SK-N-SH (cell line): ENCODE results near the gene ZNRF4. TPM values are rescaled to one million over a fixed set of nuclear protein-coding genes. Genes with fewer than 3 reads are reported as not detected.

Source experiments
- CTCF ChIA-PET: fragments of 300-600, 350-600 bp; formaldehyde crosslinking; extraction: SDS; loops from one replicate; lab custom pipeline; 2021; lab: Yijun Ruan, JAX
- POLR2A ChIA-PET: fragments of 350-600 bp; sonication (Branson Sonifier 250); formaldehyde crosslinking; extraction: SDS; loops from one replicate; lab custom pipeline; 2020; ENCODE audit warnings: antibody characterized with exemption, inconsistent platforms; lab: Yijun Ruan, JAX
- DNase-seq: peaks from one replicate; pipeline ENCODE4 v3.0.0; 2012
- H2AFZ ChIP-seq: fragments of 200-600 bp; sonication (generic); 2 replicates; pipeline ENCODE4 v1.8.1; 2016; ENCODE audit warnings: antibody characterized with exemption, mild to moderate bottlenecking, low read depth
- H3F3A ChIP-seq: fragments of 200-600 bp; sonication (generic); replicated peaks from 2 replicates; pipeline ENCODE3; 2016; ENCODE audit warnings: antibody characterized with exemption, mild to moderate bottlenecking; ENCODE audit not compliant: insufficient read depth
- H3K27ac ChIP-seq, 2 experiments: fragments of 200-500 bp in 1 of 2; fragments of 200-600 bp in 1 of 2; sonication (Bioruptor generic) in 1 of 2; sonication (generic), shearing (Covaris generic) in 1 of 2; 2 replicates each; pipeline versions ENCODE4 v1.5.1 to v1.6.1; 2014 to 2016; ENCODE audit warnings: low read depth in 2 of 2, inconsistent platforms in 1 of 2, low read length in 1 of 2, mild to moderate bottlenecking in 1 of 2, mixed read lengths in 1 of 2
- H3K27me3 ChIP-seq: fragments of 200-600 bp; sonication (generic), shearing (Covaris generic); 2 replicates; pipeline ENCODE4 v1.6.1; 2016; ENCODE audit warnings: mixed run types; ENCODE audit not compliant: insufficient read depth
- H3K36me3 ChIP-seq, 2 experiments: fragments of 200-500 bp in 1 of 2; fragments of 200-600 bp in 1 of 2; sonication (Bioruptor generic) in 1 of 2; sonication (generic) in 1 of 2; replicated peaks in 1 of 2; 2 replicates each; pipeline versions ENCODE3 to v1.5.1; 2014 to 2016; ENCODE audit warnings: low read length in 1 of 2, mild to moderate bottlenecking in 1 of 2; ENCODE audit not compliant: insufficient read depth in 2 of 2, control insufficient read depth in 1 of 2
- H3K4me1 ChIP-seq, 2 experiments: fragments of 200-500 bp in 1 of 2; fragments of 200-600 bp in 1 of 2; sonication (Bioruptor generic) in 1 of 2; sonication (generic), shearing (Covaris generic) in 1 of 2; 2 replicates each; pipeline versions ENCODE4 v1.5.1 to v1.6.1; 2014 to 2016; ENCODE audit warnings: low read depth in 1 of 2, low read length in 1 of 2, mixed run types in 1 of 2; ENCODE audit not compliant: insufficient read depth in 2 of 2, control insufficient read depth in 1 of 2
- H3K4me2 ChIP-seq: fragments of 200-600 bp; sonication (generic), shearing (Covaris generic); 2 replicates; pipeline ENCODE4 v1.6.1; 2017; ENCODE audit warnings: mixed run types
- H3K4me3 ChIP-seq, 2 experiments: fragments of 200-500 bp in 1 of 2; fragments of 200-600 bp in 1 of 2; sonication (Bioruptor generic) in 1 of 2; sonication (generic), shearing (Covaris generic) in 1 of 2; 2 replicates each; pipeline versions ENCODE4 v1.5.1 to v1.8.1; 2014 to 2016; ENCODE audit warnings: low read depth in 2 of 2, inconsistent platforms in 1 of 2, low read length in 1 of 2, mild to moderate bottlenecking in 1 of 2, mixed read lengths in 1 of 2, moderate library complexity in 1 of 2
- H3K79me2 ChIP-seq: fragments of 200-600 bp; sonication (generic); 2 replicates; pipeline ENCODE4 v1.8.1; 2017; ENCODE audit warnings: mild to moderate bottlenecking; ENCODE audit not compliant: insufficient read depth
- H3K9ac ChIP-seq: fragments of 200-600 bp; sonication (generic); 2 replicates; pipeline ENCODE4 v1.6.1; 2017; ENCODE audit warnings: mixed run types
- H3K9me2 ChIP-seq: fragments of 200-600 bp; sonication (generic); 2 replicates; pipeline ENCODE4 v1.6.1; 2017; ENCODE audit warnings: mixed run types
- H3K9me3 ChIP-seq: fragments of 200-600 bp; sonication (generic); 2 replicates; pipeline ENCODE4 v1.6.1; 2017; ENCODE audit warnings: mixed run types, mild to moderate bottlenecking, moderate library complexity
- H4K20me1 ChIP-seq: fragments of 200-600 bp; sonication (generic); 2 replicates; pipeline ENCODE4 v1.6.1; 2017; ENCODE audit warnings: mild to moderate bottlenecking, mixed run types; ENCODE audit not compliant: insufficient read depth
- ELF1 ChIP-seq: IDR thresholded peaks from 2 replicates; pipeline ENCODE4 v1.4.0; 2012
- EZH2phosphoT487 ChIP-seq: fragments of 200-600 bp; sonication (generic); IDR thresholded peaks from 2 replicates; pipeline ENCODE4 v1.6.1; 2017; ENCODE audit warnings: low read depth, mixed run types, mild to moderate bottlenecking, antibody characterized with exemption, moderate library complexity, borderline replicate concordance
- MAX ChIP-seq: IDR thresholded peaks from 2 replicates; pipeline ENCODE4 v1.4.0; 2012; ENCODE audit warnings: low read depth
- NRF1 ChIP-seq: IDR thresholded peaks from 2 replicates; pipeline ENCODE4 v1.6.1; 2012; ENCODE audit warnings: low read depth, mild to moderate bottlenecking, low read length
- POLR2AphosphoS5 ChIP-seq: IDR thresholded peaks from 2 replicates; pipeline ENCODE4 v1.6.1; 2012; ENCODE audit warnings: low read depth, low read length
- RCOR1 ChIP-seq: fragments of 150-350 bp; IDR thresholded peaks from 2 replicates; pipeline ENCODE4 v1.6.1; 2017; ENCODE audit warnings: antibody characterized with exemption, low read length
- SIN3A ChIP-seq: IDR thresholded peaks from 2 replicates; pipeline ENCODE4 v1.6.1; 2012; ENCODE audit warnings: low read depth, mild to moderate bottlenecking, low read length, moderate library complexity, borderline replicate concordance
- TAF1 ChIP-seq: IDR thresholded peaks from 2 replicates; pipeline ENCODE4 v1.6.1; 2012; ENCODE audit warnings: low read depth, mild to moderate bottlenecking, low read length, moderate library complexity, borderline replicate concordance
- ZBTB33 ChIP-seq: IDR thresholded peaks from 2 replicates; pipeline ENCODE4 v1.4.0; 2012; ENCODE audit warnings: low read depth, borderline replicate concordance
- whole genome bisulfite sequencing: methylation state at CpG from one replicate; pipeline ENCODE4 v1.1.6; 2017; ENCODE audit warnings: low lambda C conversion rate; 5-methylcytosine and 5-hydroxymethylcytosine counted together
- polyA plus RNA-seq, 3 experiments: library from polyadenylated mRNA; depleted of rRNA; stranded (reverse); fragments of >200 nt; gene quantifications; 2 replicates each; pipeline ENCODE4 v1.2.3, GENCODE V29; 2012
- TF ChIP-seq, protein P1 (sequence below): IDR thresholded peaks from 2 replicates; pipeline ENCODE4 v1.6.1; 2012; ENCODE audit warnings: mild to moderate bottlenecking, low read depth, low read length, moderate library complexity

The ZNRF4 gene
- polyA plus RNA-seq, 1 of the 3 experiments (the other 2 are of a cell fraction), result not detected

GRCh38 chr19:5444431-5444830 is 10.8 kb upstream of the ZNRF4 start (continued):
- TF ChIP-seq ELF1 (no peak), TAF1 (no peak), ZBTB33 (no peak), RCOR1 (no peak)
- TF ChIP-seq, all 33 proteins: peak for 0

DNA sequence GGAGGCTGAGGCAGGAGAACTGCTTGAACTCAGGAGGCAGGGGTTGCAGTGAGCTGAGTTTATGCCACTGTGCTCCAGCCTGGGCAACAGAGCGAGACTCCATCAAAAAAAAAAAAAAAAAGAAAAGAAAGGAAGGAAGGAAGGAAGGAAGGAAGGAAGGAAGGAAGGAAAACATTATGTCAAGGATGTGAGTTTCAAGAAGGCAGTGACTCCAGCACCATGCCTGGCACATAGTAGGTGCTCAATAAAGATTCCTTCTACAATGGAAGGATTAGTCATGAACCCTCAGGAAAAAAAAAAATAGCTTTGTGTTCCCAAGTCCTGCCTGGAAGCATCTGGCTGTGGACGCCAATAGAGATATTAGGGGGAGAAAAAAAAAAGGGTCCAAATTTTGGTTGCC is 10.1 kb upstream of the ZNRF4 start:
- TF ChIP-seq, protein P1, sequence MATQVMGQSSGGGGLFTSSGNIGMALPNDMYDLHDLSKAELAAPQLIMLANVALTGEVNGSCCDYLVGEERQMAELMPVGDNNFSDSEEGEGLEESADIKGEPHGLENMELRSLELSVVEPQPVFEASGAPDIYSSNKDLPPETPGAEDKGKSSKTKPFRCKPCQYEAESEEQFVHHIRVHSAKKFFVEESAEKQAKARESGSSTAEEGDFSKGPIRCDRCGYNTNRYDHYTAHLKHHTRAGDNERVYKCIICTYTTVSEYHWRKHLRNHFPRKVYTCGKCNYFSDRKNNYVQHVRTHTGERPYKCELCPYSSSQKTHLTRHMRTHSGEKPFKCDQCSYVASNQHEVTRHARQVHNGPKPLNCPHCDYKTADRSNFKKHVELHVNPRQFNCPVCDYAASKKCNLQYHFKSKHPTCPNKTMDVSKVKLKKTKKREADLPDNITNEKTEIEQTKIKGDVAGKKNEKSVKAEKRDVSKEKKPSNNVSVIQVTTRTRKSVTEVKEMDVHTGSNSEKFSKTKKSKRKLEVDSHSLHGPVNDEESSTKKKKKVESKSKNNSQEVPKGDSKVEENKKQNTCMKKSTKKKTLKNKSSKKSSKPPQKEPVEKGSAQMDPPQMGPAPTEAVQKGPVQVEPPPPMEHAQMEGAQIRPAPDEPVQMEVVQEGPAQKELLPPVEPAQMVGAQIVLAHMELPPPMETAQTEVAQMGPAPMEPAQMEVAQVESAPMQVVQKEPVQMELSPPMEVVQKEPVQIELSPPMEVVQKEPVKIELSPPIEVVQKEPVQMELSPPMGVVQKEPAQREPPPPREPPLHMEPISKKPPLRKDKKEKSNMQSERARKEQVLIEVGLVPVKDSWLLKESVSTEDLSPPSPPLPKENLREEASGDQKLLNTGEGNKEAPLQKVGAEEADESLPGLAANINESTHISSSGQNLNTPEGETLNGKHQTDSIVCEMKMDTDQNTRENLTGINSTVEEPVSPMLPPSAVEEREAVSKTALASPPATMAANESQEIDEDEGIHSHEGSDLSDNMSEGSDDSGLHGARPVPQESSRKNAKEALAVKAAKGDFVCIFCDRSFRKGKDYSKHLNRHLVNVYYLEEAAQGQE, result no peak
- no peak for TF ChIP-seq ELF1
- TF ChIP-seq POLR2AphosphoS5, result no peak
- no peak for TF ChIP-seq EZH2phosphoT487
- no peak for TF ChIP-seq MAX
- TF ChIP-seq SIN3A, result no peak
- TF ChIP-seq NRF1, result no peak
- no peak for TF ChIP-seq TAF1
- POLR2A ChIA-PET, result no interaction called here
- CTCF ChIA-PET, result no interaction called here

More for the DNA sequence above, 10.1 kb upstream of the ZNRF4 start:
- Histone ChIP-seq H3K4me1 (no peaks in the 10 kb centered on the region), H4K20me1 (no peaks in the 10 kb centered on the region), H3K4me2 (no peak overlapping the region), H3K9me2 (no peaks in the 10 kb centered on the region), H3F3A (no peaks in the 10 kb centered on the region), H3K79me2 (no peaks in the 10 kb centered on the region), H3K9ac (no peak overlapping the region), H2AFZ (no peak overlapping the region), H3K36me3 (no peaks in the 10 kb centered on the region), H3K27ac (no peak overlapping the region), H3K27me3 (peaks cover 30% of the 10 kb centered on the region), H3K9me3 (no peaks in the 10 kb centered on the region), H3K4me3 (no peak overlapping the region)
- DNase-seq, result no peak
- WGBS, result 72% methylated on average over 2 of the region's 2 CpGs
